H1 (cell line): Measurements from ENCODE around the gene RGS11. TPM values are rescaled to one million over a fixed set of nuclear protein-coding genes. Genes with fewer than 3 reads are reported as not detected.

Source experiments
- CTCF ChIA-PET: fragments of 300-600 bp; sonication (Branson Sonifier 250); formaldehyde crosslinking; loops from one replicate; lab custom pipeline; 2021; ENCODE audit not compliant: partially characterized antibody; lab: Charles Lee
- POLR2A ChIA-PET: fragments of 300-600 bp; sonication (Branson Sonifier 250); formaldehyde crosslinking; loops from one replicate; lab custom pipeline; 2021; ENCODE audit warnings: inconsistent platforms; ENCODE audit not compliant: partially characterized antibody; lab: Charles Lee
- DNase-seq, 2 experiments: peaks; one replicate each; pipeline versions ENCODE4 v3.0.0 to v3.0.0-alpha.2; 2010 to 2022; ENCODE audit warnings: low spot score in 2 of 2, low read depth in 1 of 2, mixed read lengths in 1 of 2
- FAIRE-seq: peaks from 2 replicates; lab custom pipeline; 2011; peaks lifted over from hg19 to GRCh38; lab: Jason Lieb, UNC
- H2AFZ ChIP-seq: 2 replicates; pipeline ENCODE4 v1.8.1; 2012; ENCODE audit warnings: low read length, inconsistent platforms
- H2AK5ac ChIP-seq: 2 replicates; pipeline ENCODE4 v1.6.1; 2013; ENCODE audit warnings: low read depth, low read length
- H2BK120ac ChIP-seq: replicated peaks from 2 replicates; pipeline ENCODE3; 2013; ENCODE audit warnings: low read depth, low read length, inconsistent platforms
- H2BK12ac ChIP-seq: 2 replicates; pipeline ENCODE4 v1.6.1; 2013; ENCODE audit warnings: low read depth, low read length
- H2BK15ac ChIP-seq: 2 replicates; pipeline ENCODE4 v1.6.1; 2013; ENCODE audit warnings: low read length
- H2BK20ac ChIP-seq: 2 replicates; pipeline ENCODE4 v1.6.1; 2013; ENCODE audit warnings: low read length
- H2BK5ac ChIP-seq: 2 replicates; pipeline ENCODE4 v1.6.1; 2013; ENCODE audit warnings: low read depth, low read length
- H3K14ac ChIP-seq: 2 replicates; pipeline ENCODE4 v1.6.1; 2013; ENCODE audit warnings: inconsistent platforms; ENCODE audit not compliant: insufficient read length
- H3K18ac ChIP-seq: 2 replicates; pipeline ENCODE4 v1.6.1; 2013; ENCODE audit warnings: low read length; ENCODE audit errors: extremely low read depth
- H3K23ac ChIP-seq: 2 replicates; pipeline ENCODE4 v1.6.1; 2013; ENCODE audit warnings: inconsistent platforms; ENCODE audit not compliant: insufficient read length
- H3K23me2 ChIP-seq: 2 replicates; pipeline ENCODE4 v1.6.1; 2013; ENCODE audit warnings: low read depth, low read length
- H3K27ac ChIP-seq: 2 replicates; pipeline ENCODE4 v1.6.1; 2011; ENCODE audit warnings: low read depth, low read length, inconsistent platforms
- H3K27me3 ChIP-seq, 4 experiments: replicated peaks in 1 of 4; 1 replicate in 1 of 4; 2 replicates in 3 of 4; pipeline versions ENCODE4 v1.6.1 to v1.8.1; 2011 to 2013; ENCODE audit warnings: low read length in 3 of 4, mild to moderate bottlenecking in 3 of 4, inconsistent platforms in 2 of 4, mixed read lengths in 2 of 4, moderate library complexity in 1 of 4; ENCODE audit not compliant: control insufficient read depth in 3 of 4, insufficient read depth in 3 of 4; ENCODE audit errors: extremely low read depth in 1 of 4
- H3K36me3 ChIP-seq, 4 experiments: 2 replicates each; pipeline versions ENCODE4 v1.6.1 to v1.8.1; 2011 to 2013; ENCODE audit warnings: mild to moderate bottlenecking in 4 of 4, low read length in 3 of 4, moderate library complexity in 2 of 4, control low read depth in 1 of 4, inconsistent platforms in 1 of 4; ENCODE audit not compliant: insufficient read depth in 4 of 4, control insufficient read depth in 2 of 4
- H3K4ac ChIP-seq: replicated peaks from 2 replicates; pipeline ENCODE3; 2013; ENCODE audit warnings: low read length, low read depth, mixed read lengths, inconsistent platforms; ENCODE audit not compliant: insufficient read length
- H3K4me1 ChIP-seq, 4 experiments: replicated peaks in 1 of 4; 1 replicate in 1 of 4; 2 replicates in 3 of 4; pipeline versions ENCODE4 v1.6.1 to v1.8.1; 2011 to 2013; ENCODE audit warnings: low read length in 3 of 4, inconsistent platforms in 2 of 4, mixed read lengths in 1 of 4; ENCODE audit not compliant: insufficient read depth in 4 of 4, control insufficient read depth in 3 of 4
- H3K4me2 ChIP-seq, 2 experiments: 2 replicates each; pipeline versions ENCODE4 v1.6.1 to v1.8.1; 2011 to 2013; ENCODE audit warnings: low read depth in 2 of 2, low read length in 2 of 2, control low read depth in 1 of 2, inconsistent platforms in 1 of 2, mild to moderate bottlenecking in 1 of 2; ENCODE audit not compliant: insufficient read depth in 1 of 2
- H3K4me3 ChIP-seq, 4 experiments: fragments of 200-600, 300-600 bp in 1 of 4; sonication (generic), shearing (Covaris generic), sonication (Bioruptor Twin) in 1 of 4; 2 replicates each; pipeline versions ENCODE4 v1.5.1 to v1.8.1; 2011 to 2016; ENCODE audit warnings: low read length in 4 of 4, low read depth in 3 of 4, control low read depth in 2 of 4, inconsistent platforms in 2 of 4, mild to moderate bottlenecking in 2 of 4, mixed read lengths in 1 of 4, moderate library complexity in 1 of 4; ENCODE audit not compliant: insufficient read depth in 2 of 4; ENCODE audit errors: extremely low read depth in 1 of 4
- H3K56ac ChIP-seq: replicated peaks from 2 replicates; pipeline ENCODE3; 2013; ENCODE audit warnings: low read depth, mild to moderate bottlenecking, mixed read lengths, low read length, inconsistent platforms; ENCODE audit not compliant: insufficient read length
- H3K79me1 ChIP-seq: 2 replicates; pipeline ENCODE4 v1.6.1; 2013; ENCODE audit warnings: low read depth, low read length, control low read depth
- H3K79me2 ChIP-seq, 2 experiments: 2 replicates each; pipeline versions ENCODE4 v1.6.1 to v1.8.1; 2012 to 2013; ENCODE audit warnings: low read length in 2 of 2, mild to moderate bottlenecking in 2 of 2, inconsistent platforms in 1 of 2; ENCODE audit not compliant: insufficient read depth in 2 of 2, control insufficient read depth in 1 of 2
- H3K9ac ChIP-seq, 4 experiments: replicated peaks in 1 of 4; 1 replicate in 1 of 4; 2 replicates in 3 of 4; pipeline versions ENCODE4 v1.6.1 to v1.8.1; 2011 to 2013; ENCODE audit warnings: low read depth in 3 of 4, low read length in 3 of 4, control low read depth in 2 of 4, mild to moderate bottlenecking in 2 of 4, moderate library complexity in 2 of 4, inconsistent platforms in 1 of 4; ENCODE audit errors: extremely low read depth in 1 of 4
- H3K9me3 ChIP-seq, 2 experiments: 2 replicates each; pipeline versions ENCODE4 v1.6.1 to v1.8.1; 2012 to 2013; ENCODE audit warnings: mild to moderate bottlenecking in 2 of 2, moderate library complexity in 2 of 2, control low read depth in 1 of 2, inconsistent platforms in 1 of 2, low read depth in 1 of 2, low read length in 1 of 2, mixed read lengths in 1 of 2; ENCODE audit not compliant: insufficient read depth in 2 of 2
- H4K20me1 ChIP-seq, 2 experiments: replicated peaks in 1 of 2; 2 replicates each; pipeline versions ENCODE3 to v1.8.1; 2011 to 2013; ENCODE audit warnings: inconsistent platforms in 2 of 2, low read length in 2 of 2, mild to moderate bottlenecking in 1 of 2; ENCODE audit not compliant: insufficient read depth in 2 of 2, control insufficient read depth in 1 of 2
- H4K5ac ChIP-seq: 2 replicates; pipeline ENCODE4 v1.6.1; 2013; ENCODE audit warnings: low read length, low read depth, mixed read lengths, inconsistent platforms; ENCODE audit not compliant: insufficient read length
- H4K8ac ChIP-seq: 2 replicates; pipeline ENCODE4 v1.8.0; 2013; ENCODE audit warnings: mild to moderate bottlenecking, moderate library complexity, low read length, inconsistent platforms; ENCODE audit not compliant: insufficient read depth; ENCODE audit errors: extremely low read depth
- H4K91ac ChIP-seq: replicated peaks from 2 replicates; pipeline ENCODE3; 2013; ENCODE audit warnings: low read length, mixed read lengths, inconsistent platforms; ENCODE audit not compliant: insufficient read length
- GABPA ChIP-seq: IDR thresholded peaks from 2 replicates; pipeline ENCODE4 v1.6.1; 2011; ENCODE audit warnings: mild to moderate bottlenecking, low read length, moderate library complexity, borderline replicate concordance; ENCODE audit not compliant: insufficient read depth
- PHF8 ChIP-seq: fragments of 200-600 bp; sonication (generic); conservative IDR thresholded peaks from 2 replicates; pipeline ENCODE4 v1.7.1; 2012; ENCODE audit warnings: low read depth, mild to moderate bottlenecking, inconsistent platforms, low read length, moderate library complexity
- WGBS, 2 experiments: shearing (Covaris generic) in 1 of 2; methylation state at CpG; one replicate each; pipeline versions ENCODE4 v1.1.6 to v1.1.7; 2013 to 2015; ENCODE audit warnings: low lambda C conversion rate in 2 of 2, mixed read lengths in 2 of 2, inconsistent platforms in 1 of 2, low coverage in 1 of 2, missing lambda C conversion rate in 1 of 2; ENCODE audit not compliant: insufficient replicate concordance in 2 of 2, insufficient coverage in 1 of 2, insufficient read length in 1 of 2; ENCODE audit errors: extremely low coverage in 1 of 2, missing lambda C conversion rate in 1 of 2; 5-methylcytosine and 5-hydroxymethylcytosine counted together
- polyA plus RNA-seq, 7 experiments: library from polyadenylated mRNA; depleted of rRNA in 3 of 7; stranded (reverse) in 5 of 7; unstranded in 2 of 7; fragments of >200 nt in 5 of 7; fragments of 200-250 nt in 2 of 7; gene quantifications; 1 replicate in 5 of 7; 2 replicates in 1 of 7; 4 replicates in 1 of 7; pipeline versions ENCODE4 v1.2.1 to v1.2.3, GENCODE V29; 2011 to 2013; ENCODE audit warnings: missing spikeins in 2 of 7, mixed read lengths in 2 of 7
- total RNA-seq: library from RNA; stranded (reverse); fragmentation: NEBNext Ultra II Directional; extraction: Animal tissue kit (Norgen Biotek cat#: 25700); gene quantifications from 2 replicates; pipeline ENCODE4 v1.2.1, GENCODE V29; 2021

The RGS11 gene
- total and polyA plus RNA-seq, 2 of the 8 experiments (the other 6 are each of a cell fraction or from before 2014, with no cell fraction given) = 0.84 to 1.2 TPM

- FAIRE-seq (no peak), DNase-seq (no peak)
- Histone ChIP-seq H2AK5ac (no peak overlapping the region), H2BK20ac (no peak overlapping the region), H3K23ac (no peak overlapping the region), H3K27ac (no peak overlapping the region), H3K4ac (no peak overlapping the region), H3K4me1 (no peaks in the 10 kb centered on the region), H3K79me2 (peaks cover 0 to 18% of the 10 kb centered on the region in 2 experiments; a peak in 1 of 4 replicates), H2BK12ac (no peak overlapping the region), H3K18ac (no peak overlapping the region), H4K20me1 (peaks cover 2 to 6% of the 10 kb centered on the region in 2 experiments), H3K23me2 (no peaks in the 10 kb centered on the region), H3K4me2 (no peak overlapping the region), H3K36me3 (peaks cover 0 to 4% (median 0%) of the 10 kb centered on the region in 4 experiments; a peak in 1 of 8 replicates), H4K5ac (no peak overlapping the region), H2BK5ac (no peak overlapping the region), H3K14ac (no peak overlapping the region), H2AFZ (no peak overlapping the region), H3K9ac (no peak overlapping the region), H2BK120ac (no peak overlapping the region), H3K79me1 (peaks cover 3% of the 10 kb centered on the region), H3K4me3 (no peak overlapping the region), H3K9me3 (no peaks in the 10 kb centered on the region), H2BK15ac (no peak overlapping the region), H4K91ac (no peak overlapping the region), H3K27me3 (no peaks in the 10 kb centered on the region), H4K8ac (no peak overlapping the region), H3K56ac (no peak overlapping the region)
- no peak for TF ChIP-seq GABPA
- no peak for TF ChIP-seq PHF8
- whole genome bisulfite sequencing, 2 experiments = 93% methylated on average over 12 of the region's 12 CpGs; no CpG with 5 or more reads in 1 of the 2 experiments
- ChIA-PET CTCF (interaction anchor here (0.7 kb wide), 1 partner anchor 180 kb away, joined by 3 read pairs; no protein-coding TSS in a partner anchor), POLR2A (interaction anchor here (0.6 kb wide), 2 partner anchors 15 to 125 kb away, joined by 3 to 5 read pairs; no protein-coding TSS in a partner anchor)
These were observed 28.7 kb downstream of the RGS11 start for GRCh38 chr16:247027-247426.
